ENCODE measurements around the gene LRTM2. TPM values are rescaled to one million over a fixed set of nuclear protein-coding genes. Genes with fewer than 3 reads are reported as not detected.
A peak's percentile ranks its signal among the peaks of the same experiment; 100 is the strongest.

Gene LRTM2
- total and polyA plus RNA-seq, 2 experiments from 2014 or later = not detected

DNA sequence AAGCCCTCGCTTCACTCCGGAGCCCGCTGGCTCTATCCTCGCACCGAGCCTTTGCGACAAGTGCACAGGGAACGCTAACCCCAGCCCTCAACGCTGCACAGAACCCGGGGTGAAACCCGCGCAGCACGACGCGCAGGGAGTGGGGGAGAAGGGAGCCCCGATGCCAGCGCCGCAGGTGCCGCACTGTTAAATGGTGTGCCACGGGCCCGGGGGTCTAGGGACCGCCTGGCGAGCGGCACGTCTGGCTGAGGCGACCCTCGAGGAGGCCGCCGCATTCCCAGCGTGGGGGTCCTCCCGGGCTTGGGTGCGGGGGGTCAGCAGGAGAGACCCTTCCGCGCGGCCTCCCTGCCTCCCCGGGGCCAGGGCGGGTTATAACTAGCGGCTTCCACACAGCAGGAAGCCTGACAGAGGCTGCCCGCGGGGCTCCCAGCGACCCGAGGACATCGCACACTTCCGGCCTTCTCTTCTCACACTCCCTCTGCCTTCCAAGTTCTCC, 23.8 kb upstream of the LRTM2 start:
- H3K36me3 ChIP-seq (ENCODE audit: low read depth) = no peaks in the 10 kb centered on the region
- H3K27ac ChIP-seq = no peak overlapping the region
- H3K4me3 ChIP-seq = peak overlapping the region; percentile 71
- in situ Hi-C loops (cut with MboI) = loop anchor here (10.0 to 25.0 kb wide), 2 partner anchors 228 to 659 kb away; no protein-coding TSS in a partner anchor
- H3K9me2 ChIP-seq (ENCODE audit: insufficient read depth) = no peaks in the 10 kb centered on the region
- H3K9me3 ChIP-seq (ENCODE audit: low read depth) = no peaks in the 10 kb centered on the region
- TF ChIP-seq EZH2phosphoT487 (IDR thresholded peaks at IDR 0.05; ENCODE audit: insufficient read depth, low read depth) = no peak
- TF ChIP-seq EZH2 (IDR thresholded peaks at IDR 0.05; ENCODE audit: insufficient read depth, poor library complexity, severe bottlenecking) = no peak
- peak overlapping the region; percentile 74 for H2AFZ ChIP-seq
- H4K20me1 ChIP-seq (ENCODE audit: insufficient read depth) = no peaks in the 10 kb centered on the region
- H3K9ac ChIP-seq = peak overlapping the region; percentile 68
- no peaks in the 10 kb centered on the region for H3K79me2 ChIP-seq (ENCODE audit: insufficient read depth)
- peak overlapping the region; percentile 68 for H3K4me2 ChIP-seq (ENCODE audit: unreplicated experiment)
- H3F3A ChIP-seq (ENCODE audit: insufficient read depth) = no peaks in the 10 kb centered on the region
- DNase-seq = peak; percentile 66
- H3K4me1 ChIP-seq (ENCODE audit: insufficient read depth) = no peaks in the 10 kb centered on the region
- no peaks in the 10 kb centered on the region for H3K27me3 ChIP-seq (replicated peaks; ENCODE audit: insufficient read depth)
- 3 to 4% methylated on average over 33 to 43 of the region's 43 CpGs for WGBS, 2 experiments (ENCODE audit: low coverage in 1 of 2, low lambda C conversion rate in 2 of 2, missing lambda C conversion rate in 2 of 2)

DNA sequence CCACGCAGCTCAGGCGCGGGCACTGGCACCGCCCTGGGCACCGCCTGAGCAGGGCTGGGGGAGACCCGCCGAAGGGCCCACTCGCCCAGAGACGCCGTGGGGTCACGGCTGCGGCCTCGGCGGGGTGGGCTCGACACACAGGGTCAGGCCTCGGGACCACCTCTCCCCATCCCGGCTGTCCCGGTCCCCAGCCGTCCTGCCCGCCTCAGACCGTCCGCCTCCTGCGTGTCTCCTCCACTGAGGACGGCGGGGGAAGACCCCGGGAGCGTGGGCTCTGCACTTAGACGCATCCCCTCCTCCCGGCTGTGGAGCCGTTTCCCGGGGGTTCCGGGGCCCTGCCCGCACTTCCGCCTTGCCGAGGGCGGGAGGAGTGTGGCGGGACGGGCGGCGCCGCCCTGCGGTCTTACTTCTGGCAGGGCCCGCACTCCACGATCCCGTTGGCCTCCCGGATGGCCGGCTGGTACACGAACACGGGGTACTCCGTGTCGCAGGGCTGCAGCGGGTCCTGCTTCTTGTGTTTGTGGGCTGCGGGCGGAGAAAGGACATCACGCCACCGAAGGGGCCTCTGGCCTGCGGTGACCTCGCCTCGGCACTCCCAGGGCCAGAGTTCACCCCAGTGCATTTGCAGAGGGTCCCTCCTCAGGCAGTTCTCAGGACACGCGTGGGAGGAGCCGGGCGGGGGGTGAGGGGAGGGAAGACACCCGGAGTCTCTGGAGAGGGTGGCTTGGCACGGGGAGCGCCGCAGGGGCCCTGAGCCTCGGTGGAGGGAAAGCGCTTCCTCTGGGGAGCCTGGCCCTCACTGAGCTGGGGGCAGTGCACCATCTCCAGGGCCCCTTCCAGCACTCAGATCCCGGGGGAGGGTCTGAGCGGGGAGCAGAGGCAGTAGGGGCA, 23.1 kb upstream of the LRTM2 start:
- DNase-seq = peak; percentile 63
- Histone ChIP-seq H3K36me3 (ENCODE audit: low read depth) (no peaks in the 10 kb centered on the region), H3K4me2 (ENCODE audit: unreplicated experiment) (peak overlapping the region; percentile 68), H3K79me2 (ENCODE audit: insufficient read depth) (no peaks in the 10 kb centered on the region), H4K20me1 (ENCODE audit: insufficient read depth) (no peaks in the 10 kb centered on the region), H3K4me3 (peak overlapping the region; percentile 71), H3F3A (ENCODE audit: insufficient read depth) (no peaks in the 10 kb centered on the region), H3K27ac (no peak overlapping the region), H2AFZ (peak overlapping the region; percentile 74), H3K4me1 (ENCODE audit: insufficient read depth) (no peaks in the 10 kb centered on the region), H3K27me3 (replicated peaks; ENCODE audit: insufficient read depth) (no peaks in the 10 kb centered on the region), H3K9me2 (ENCODE audit: insufficient read depth) (no peaks in the 10 kb centered on the region), H3K9ac (peak overlapping the region; percentile 68), H3K9me3 (ENCODE audit: low read depth) (no peaks in the 10 kb centered on the region)
- in situ Hi-C loops (cut with MboI) = loop anchor here (10.0 to 25.0 kb wide), 2 partner anchors 228 to 660 kb away; no protein-coding TSS in a partner anchor
- TF ChIP-seq EZH2phosphoT487 (IDR thresholded peaks at IDR 0.05; ENCODE audit: insufficient read depth, low read depth) (no peak), EZH2 (IDR thresholded peaks at IDR 0.05; ENCODE audit: insufficient read depth, poor library complexity, severe bottlenecking) (no peak)
- WGBS, 2 experiments (ENCODE audit: low coverage in 1 of 2, low lambda C conversion rate in 2 of 2, missing lambda C conversion rate in 2 of 2) = 12 to 19% methylated on average over 58 of the region's 71 CpGs

DNA sequence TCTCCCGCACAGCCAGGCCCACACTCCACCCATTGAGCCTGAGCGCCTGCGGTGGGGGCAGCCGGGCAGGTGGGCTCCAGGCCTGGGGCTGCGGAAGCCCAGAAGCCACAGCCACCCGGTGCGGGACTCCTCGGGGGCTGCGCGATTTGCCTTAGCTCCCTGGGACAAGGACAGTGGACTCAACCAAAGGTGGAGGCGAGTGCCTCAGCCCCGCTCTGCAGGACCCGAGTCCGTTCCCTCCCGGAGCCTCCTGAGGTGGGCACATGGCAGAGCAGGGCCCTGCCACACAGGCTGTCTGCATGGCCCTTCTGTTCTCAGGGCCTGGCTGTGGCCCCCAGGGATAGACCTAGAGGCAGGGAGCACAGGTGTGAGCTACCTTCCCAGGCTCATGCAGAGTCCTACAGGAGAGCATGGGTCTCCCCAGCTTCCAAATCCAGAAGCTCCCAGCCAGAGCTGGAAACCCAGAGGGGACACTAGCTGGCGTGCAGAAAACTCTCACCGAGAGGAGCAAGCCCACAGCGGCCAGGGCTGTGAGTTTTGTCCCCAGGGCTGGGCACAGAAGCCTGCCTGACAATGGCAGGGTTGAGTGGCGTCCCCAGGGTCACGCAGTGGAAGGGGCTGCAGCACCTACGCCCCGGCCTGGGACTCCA, 22.2 kb upstream of the LRTM2 start:
- Histone ChIP-seq H3F3A (ENCODE audit: insufficient read depth) (no peaks in the 10 kb centered on the region), H3K4me3 (no peak overlapping the region), H3K9me2 (ENCODE audit: insufficient read depth) (no peaks in the 10 kb centered on the region), H2AFZ (no peak overlapping the region), H3K79me2 (ENCODE audit: insufficient read depth) (no peaks in the 10 kb centered on the region), H3K9me3 (ENCODE audit: low read depth) (no peaks in the 10 kb centered on the region), H4K20me1 (ENCODE audit: insufficient read depth) (no peaks in the 10 kb centered on the region), H3K4me2 (ENCODE audit: unreplicated experiment) (no peak overlapping the region), H3K9ac (no peak overlapping the region), H3K27me3 (replicated peaks; ENCODE audit: insufficient read depth) (no peaks in the 10 kb centered on the region), H3K27ac (no peak overlapping the region), H3K36me3 (ENCODE audit: low read depth) (no peaks in the 10 kb centered on the region), H3K4me1 (ENCODE audit: insufficient read depth) (no peaks in the 10 kb centered on the region)
- TF ChIP-seq EZH2 (IDR thresholded peaks at IDR 0.05; ENCODE audit: insufficient read depth, poor library complexity, severe bottlenecking) (no peak), EZH2phosphoT487 (IDR thresholded peaks at IDR 0.05; ENCODE audit: insufficient read depth, low read depth) (no peak)
- WGBS, 2 experiments (ENCODE audit: low coverage in 1 of 2, low lambda C conversion rate in 2 of 2, missing lambda C conversion rate in 2 of 2) = 90 to 98% methylated on average over 17 to 22 of the region's 22 CpGs
- DNase-seq = no peak
- in situ Hi-C loops (cut with MboI) = loop anchor here (10.0 to 25.0 kb wide), 2 partner anchors 227 to 661 kb away; no protein-coding TSS in a partner anchor

DNA sequence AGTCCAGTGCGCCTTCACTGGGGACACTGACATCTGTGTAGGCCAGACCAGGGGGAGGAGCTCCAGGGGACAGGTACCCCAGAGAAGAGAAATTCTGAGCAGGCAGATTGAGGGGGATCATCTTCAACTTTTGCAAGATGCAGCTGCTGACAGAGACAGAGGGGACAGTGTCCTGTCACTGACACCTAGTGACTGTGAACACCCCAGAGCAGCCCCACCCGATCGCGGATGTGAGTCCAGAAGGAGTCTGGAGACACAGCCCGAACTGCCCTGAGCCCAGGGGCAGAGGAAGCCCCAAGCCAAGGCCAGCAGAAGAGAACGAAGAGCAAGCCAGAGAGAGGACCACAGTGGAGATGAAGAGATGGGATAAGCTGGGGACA, 21.7 kb upstream of the LRTM2 start:
- no peaks in the 10 kb centered on the region for H3K27me3 ChIP-seq (replicated peaks; ENCODE audit: insufficient read depth)
- H3K9me2 ChIP-seq (ENCODE audit: insufficient read depth) = no peaks in the 10 kb centered on the region
- H3K27ac ChIP-seq = no peak overlapping the region
- no peaks in the 10 kb centered on the region for H3K4me1 ChIP-seq (ENCODE audit: insufficient read depth)
- no peaks in the 10 kb centered on the region for H4K20me1 ChIP-seq (ENCODE audit: insufficient read depth)
- TF ChIP-seq EZH2 (IDR thresholded peaks at IDR 0.05; ENCODE audit: insufficient read depth, poor library complexity, severe bottlenecking) (no peak), EZH2phosphoT487 (IDR thresholded peaks at IDR 0.05; ENCODE audit: insufficient read depth, low read depth) (no peak)
- no peak overlapping the region for H2AFZ ChIP-seq
- H3K4me3 ChIP-seq = no peak overlapping the region
- H3K36me3 ChIP-seq (ENCODE audit: low read depth) = no peaks in the 10 kb centered on the region
- in situ Hi-C loops (cut with MboI) = loop anchor here (10.0 to 25.0 kb wide), 2 partner anchors 226 to 661 kb away; no protein-coding TSS in a partner anchor
- DNase-seq = no peak
- H3F3A ChIP-seq (ENCODE audit: insufficient read depth) = no peaks in the 10 kb centered on the region
- no peak overlapping the region for H3K4me2 ChIP-seq (ENCODE audit: unreplicated experiment)
- H3K9ac ChIP-seq = no peak overlapping the region
- no peaks in the 10 kb centered on the region for H3K9me3 ChIP-seq (ENCODE audit: low read depth)
- 86 to 91% methylated on average over 6 of the region's 6 CpGs for WGBS, 2 experiments (ENCODE audit: low coverage in 1 of 2, low lambda C conversion rate in 2 of 2, missing lambda C conversion rate in 2 of 2)
- H3K79me2 ChIP-seq (ENCODE audit: insufficient read depth) = no peaks in the 10 kb centered on the region
